M059J (cell line): Measurements from ENCODE around the gene HPSE2. TPM values are rescaled to one million over a fixed set of nuclear protein-coding genes. Genes with fewer than 3 reads are reported as not detected.
A peak's percentile ranks its signal among the peaks of the same experiment; 100 is the strongest.

Source experiments
- DNase-seq: peaks from one replicate; pipeline ENCODE4 v3.0.0-alpha.2; 2012; ENCODE audit warnings: low read depth
- total RNA-seq: library from RNA; depleted of rRNA; stranded (reverse); fragments of >200 nt; shearing (Covaris generic); gene quantifications from 2 replicates; pipeline ENCODE4 v1.2.3, GENCODE V29; 2014

HPSE2 gene
- total RNA-seq, 1 experiment from 2014 or later, result 0.57 TPM

DNA sequence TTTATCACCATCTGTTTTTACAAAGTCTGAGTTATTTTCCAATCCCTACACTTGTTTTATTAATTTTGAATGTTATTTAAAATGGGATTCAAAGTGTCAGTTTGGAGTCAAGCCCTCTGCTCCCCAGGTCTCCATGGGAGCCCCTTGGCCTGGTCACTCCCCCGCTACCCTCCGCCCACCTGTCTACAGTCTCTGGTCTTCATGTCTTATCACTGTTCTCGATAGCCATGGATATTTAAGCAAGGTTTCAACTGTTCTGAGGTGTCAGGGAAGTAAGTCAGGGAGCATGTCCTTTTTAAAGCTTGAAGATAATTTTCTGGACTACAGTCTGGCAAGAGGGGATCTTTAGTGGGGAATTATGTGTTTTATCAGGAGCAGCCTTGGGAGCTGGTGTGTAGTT, 769.8 kb downstream of the HPSE2 start:
- DNase-seq, result no peak

DNA sequence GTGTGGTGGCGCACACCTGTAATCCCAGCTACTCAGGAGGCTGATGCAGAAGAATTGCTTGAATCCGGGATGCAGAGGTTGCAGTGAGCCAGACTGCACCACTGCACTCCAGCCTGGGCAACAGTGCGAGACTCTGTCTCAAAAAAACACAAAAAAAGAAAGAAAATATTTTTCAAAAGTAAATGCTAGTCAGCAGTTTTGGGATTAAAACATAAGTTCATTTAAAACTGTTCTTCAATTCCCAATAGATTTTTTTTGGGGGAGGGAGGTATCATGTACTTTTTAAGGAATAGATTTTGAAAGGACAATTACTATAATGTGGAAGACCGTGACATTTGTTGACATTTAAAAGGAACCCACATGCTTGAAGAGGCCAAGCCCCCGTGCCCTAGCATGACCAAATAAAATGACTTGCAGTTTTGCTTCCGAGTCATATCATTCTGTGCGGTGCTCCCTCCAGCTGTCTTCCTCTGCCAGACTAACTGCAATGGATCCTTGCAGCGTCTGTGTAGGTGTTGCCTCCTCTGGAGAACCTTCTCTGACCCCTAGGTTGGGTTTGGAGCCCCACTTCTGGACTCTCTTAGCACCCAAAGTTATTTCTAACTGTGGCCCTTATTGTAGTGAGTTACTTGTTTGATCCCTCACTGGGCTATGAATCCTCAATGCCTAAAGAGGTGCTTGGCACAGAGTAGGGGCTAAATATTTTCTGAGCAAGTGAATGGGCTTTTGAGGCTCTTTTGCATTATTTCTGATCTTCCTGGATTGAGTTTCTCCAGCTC, 771.5 kb downstream of the HPSE2 start:
- no peak for DNase-seq

DNA sequence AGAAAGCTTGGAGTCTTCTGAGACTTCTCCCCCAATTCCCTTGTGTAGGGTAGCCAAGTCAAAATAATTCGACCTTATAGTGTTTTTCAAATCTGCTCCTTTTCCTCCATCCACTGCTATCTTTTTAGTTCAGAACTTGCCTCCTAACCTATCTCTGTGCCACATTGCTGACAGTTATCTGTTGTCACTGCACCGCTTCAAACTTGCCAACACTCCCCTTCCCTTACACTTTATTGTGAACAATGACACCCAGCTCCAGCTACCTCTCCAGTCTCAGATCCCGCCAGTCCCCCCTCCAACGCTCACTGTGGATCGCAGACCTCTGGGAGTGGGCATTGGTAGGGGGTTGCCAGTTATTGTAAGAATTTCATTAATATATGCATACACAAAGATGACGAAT, 772.6 kb downstream of the HPSE2 start:
- DNase-seq, result no peak

DNA sequence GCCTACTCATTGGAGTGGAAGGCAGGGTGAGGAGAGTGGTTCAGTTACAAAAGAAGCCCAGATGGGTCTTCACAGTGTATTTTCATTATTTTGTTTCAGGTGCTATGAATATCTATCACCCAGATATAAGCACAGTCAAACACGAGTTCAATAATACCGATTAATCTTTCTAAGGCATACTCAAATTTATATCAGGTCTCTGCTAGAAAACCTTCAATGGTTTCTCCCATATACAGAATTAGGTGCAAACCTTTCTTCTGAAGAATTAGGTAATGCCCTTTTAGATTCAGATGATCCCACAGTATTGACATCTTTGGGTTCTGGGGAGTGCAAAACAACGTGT, 774.2 kb downstream of the HPSE2 start:
- no peak for DNase-seq

DNA sequence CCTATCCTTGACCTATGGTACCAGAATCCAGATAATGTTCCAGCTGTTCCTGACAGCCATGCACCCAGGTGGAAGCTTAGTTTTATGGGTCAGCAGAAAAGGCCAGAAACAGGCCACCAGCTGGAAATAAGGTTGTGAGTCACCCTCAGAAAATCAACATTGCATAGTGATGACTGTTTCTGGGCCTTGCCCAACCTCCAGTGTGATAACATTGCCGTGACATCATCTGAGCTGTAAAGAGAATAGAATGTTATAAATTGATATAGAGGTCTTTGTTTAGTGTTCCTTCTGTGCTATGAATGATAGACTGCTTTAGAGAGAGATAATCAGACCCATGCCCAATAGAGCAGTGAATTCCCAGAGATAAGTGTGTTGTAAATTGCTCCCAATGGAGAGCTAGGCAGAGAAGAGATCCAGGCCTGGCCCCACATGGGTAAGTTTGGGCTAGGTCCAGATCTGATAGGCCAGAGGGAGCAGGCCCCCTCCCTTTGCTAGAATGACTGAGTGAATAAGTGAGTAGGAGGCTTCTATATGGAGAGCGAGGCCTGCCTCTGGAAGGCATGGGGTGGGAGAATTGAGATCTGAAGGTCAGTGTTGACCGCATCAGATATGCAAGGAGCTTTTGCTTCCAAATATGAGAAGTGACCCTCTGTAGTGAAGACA, 774.7 kb downstream of the HPSE2 start:
- DNase-seq, result peak; percentile 95

DNA sequence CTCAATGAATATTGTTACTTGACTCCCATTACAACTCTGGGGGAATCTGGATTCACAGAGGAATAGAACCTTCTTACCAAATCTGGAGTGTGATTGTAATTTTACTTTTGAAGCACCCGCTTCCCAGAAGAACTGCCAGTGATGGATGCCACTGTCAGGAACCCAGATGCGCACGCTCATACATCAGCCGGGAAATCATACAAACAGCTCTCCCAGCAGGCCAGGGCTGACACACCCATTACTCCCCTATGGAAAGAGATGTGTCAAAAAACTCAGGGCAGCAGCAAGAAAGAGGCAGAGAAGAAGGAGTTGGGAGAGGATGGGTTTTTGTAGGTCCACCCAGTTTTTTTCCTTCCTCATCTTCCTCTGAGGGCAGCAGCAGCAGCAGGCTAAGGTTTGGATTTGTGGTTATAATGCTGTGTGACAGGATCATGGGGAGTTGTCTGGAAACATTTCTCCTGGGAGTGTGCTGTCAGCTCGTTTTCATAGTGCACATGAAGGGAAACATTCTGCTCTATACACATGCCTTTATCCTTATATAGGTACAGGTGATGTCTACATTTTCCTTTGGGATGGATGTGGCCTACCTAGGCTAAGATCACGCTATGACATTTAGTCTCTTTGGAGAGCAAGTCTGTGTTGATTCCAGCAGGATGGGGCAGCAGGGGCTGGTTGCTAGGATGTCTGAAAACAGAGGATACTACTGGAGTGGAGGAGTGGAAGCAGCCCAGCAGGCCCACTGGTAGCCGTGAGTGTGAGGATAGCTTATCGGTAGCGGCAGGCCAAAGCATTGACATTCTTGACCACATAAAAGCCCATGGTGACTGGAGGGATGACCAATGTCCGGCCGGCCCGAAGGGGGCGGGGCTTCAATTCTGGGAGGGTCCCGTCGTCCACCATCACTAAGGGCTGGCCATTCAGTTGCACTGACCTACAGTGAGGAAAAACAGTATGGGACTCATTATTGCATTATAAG, 776.6 kb downstream of the HPSE2 start:
- DNase-seq, result no peak

DNA sequence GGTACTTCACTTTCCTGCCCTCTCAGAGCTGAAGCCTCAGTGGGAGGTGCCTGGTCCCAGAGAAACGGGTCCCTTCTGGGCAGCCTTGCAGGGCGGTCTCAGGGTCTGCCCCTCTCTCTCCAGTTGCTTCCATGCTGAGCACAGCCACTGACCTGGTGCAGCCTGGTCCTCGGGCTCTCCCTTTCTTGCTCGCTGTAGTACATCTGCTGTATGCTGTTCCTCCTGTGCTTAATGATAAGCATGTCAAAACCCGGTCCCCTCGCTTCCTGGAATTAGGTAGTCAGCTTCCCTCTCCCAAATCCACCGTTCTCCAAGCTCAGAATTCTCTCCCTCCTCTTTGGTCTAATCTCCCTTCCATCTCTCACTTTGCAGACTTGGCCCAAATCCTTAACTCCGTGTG, 777.9 kb downstream of the HPSE2 start:
- DNase-seq, result no peak

DNA sequence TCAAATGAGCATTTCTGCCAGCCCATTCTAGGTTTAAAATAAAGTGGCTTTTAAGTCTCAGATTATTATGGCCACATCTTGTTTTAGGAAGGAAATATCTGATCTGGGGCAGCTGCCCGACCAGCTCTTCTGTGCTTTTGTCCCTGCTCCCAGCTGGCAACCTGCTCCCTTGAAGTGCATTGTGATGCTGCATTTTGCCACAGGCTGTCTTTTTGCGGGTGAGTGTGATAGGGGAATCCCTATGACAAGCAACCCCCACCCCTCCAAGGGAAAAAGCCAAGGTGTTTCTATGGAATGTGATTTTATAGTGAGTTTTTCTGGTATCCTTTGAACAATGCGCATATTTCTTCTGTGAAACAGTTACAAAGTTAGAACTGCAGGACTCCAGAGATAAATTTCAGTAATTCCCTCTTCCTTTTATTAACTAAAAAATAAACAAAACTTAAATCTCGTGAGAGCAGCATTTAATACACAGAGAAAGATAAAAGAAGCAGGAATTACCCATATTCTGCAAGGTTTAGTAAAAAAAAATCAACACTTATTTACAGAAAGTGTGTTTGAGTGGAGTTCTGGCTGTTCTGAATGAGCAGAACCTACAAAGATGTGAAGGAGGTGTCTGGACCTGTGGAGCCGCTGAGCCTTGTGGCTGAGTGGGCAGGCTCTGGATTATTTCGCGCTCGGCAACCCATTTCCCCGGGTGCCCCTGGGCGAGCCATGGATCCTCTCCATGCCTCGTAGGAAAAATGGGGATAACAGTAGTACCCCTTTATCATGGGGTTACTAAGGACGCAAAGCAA, 778.8 kb downstream of the HPSE2 start:
- DNase-seq, result no peak

DNA sequence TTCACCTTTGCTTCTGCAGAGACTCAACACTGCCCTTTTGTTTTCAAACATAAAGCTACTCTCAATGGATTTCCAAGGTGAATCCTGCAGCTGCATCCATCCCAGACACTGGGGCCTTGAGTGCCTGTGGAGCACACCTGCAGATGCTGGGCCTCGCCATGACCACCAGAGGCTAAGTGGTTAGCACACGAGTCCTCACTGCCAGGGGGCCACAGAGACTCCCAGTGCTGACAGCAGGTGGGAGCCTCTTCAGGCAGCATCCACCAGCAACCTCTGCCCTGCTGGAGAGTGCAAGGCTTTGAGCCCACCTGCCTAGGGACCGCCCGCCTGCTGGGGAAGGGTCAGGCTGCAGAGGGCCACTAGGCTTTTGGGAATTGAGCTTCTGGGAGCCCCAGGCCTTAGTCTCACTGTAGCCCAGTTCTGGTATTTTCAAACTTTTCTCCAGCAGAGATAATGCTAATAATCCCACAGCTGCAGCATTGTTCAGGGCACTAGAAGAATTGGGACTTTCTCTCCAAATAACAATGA, 779.5 kb downstream of the HPSE2 start:
- no peak for DNase-seq

DNA sequence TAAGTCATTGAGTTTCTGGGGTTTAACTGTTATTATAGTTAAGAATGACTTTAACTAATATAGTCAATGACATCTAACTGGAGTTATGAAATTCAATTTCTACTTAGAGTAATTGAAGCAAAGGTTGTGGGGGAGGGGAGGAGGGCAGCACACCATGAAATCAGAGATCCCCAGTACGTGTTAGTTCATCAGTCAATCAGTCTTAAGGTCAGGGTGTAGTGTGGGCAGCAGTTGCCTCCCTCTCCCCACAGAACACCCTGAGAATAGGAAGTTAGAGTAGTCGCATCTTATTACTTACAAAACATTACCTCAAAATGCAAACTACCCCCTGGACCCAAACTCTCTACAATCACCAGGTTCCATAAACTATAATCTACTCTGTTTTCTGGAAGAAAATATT, 781.9 kb downstream of the HPSE2 start:
- no peak for DNase-seq

DNA sequence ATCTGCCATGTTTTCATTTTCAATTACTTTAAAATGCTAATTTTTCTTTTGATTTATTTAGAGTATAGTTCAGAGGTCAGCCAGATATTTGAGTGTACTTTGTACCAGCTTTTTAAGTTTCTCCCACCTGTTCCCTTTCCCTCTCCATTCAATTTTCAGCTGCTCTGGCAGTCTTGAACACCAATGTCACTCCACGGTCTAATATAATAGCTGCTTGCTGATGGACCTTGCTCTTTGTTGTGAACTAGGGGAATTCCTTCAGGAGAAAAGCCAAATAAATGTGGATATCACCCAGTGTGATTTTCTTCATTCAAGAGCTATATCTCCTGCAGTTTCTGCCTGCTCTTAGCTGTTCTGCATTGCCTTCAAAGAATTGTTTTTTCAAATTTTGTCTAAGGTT, 785.0 kb downstream of the HPSE2 start:
- DNase-seq, result no peak

DNA sequence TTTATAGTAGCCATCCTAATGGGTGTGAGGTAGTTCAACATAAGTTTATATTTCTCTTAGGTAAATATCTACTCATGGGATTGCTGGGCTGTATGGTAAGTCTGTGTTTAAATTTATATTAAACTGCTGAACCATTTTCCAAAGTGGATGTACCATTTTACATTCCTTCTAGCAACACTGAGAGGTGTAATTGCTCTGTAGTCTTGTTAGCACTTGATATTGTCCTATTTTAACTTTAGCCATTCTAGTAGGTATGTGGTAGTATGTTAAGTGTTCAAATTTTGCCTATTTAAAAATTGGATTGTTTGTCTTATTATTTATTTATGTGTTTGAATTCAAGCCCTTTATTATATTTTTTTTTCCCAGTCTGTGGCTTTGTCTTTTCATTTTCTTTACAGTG, 786.4 kb downstream of the HPSE2 start:
- DNase-seq, result no peak

DNA sequence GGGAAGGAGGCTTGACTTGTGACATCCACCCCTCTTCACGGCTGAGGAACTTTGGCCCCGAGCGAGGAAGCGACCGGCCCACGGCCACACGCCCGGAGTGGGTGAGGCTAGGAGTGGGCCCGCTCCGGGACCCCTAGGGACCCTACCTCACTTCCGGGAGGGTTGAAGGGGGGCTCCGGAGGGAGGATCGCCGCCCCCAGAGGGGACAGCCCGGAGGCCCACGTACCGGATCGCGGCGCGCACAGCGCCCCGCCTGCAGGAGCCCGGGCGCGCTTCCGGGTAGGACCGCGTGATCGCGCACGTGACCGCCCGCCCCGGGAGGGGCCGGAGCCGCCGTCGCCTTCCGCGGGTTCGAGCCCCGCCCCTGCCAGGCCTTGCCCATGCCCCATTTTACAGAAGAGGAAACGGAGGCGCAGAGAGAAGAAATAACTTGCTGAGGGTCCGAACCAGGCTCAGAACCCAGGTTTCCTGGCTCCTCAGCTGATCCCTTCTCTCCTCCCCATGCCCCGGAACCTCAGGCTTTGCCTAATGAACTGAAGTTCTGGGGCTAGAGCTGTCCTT, 788.9 kb downstream of the HPSE2 start, which contains the start of gene HPS1:
Gene HPS1 (minus strand): TSS at position 275 of the 561 bp plus-strand sequence. CDS start 3,695 bp downstream, outside the sequence.
- DNase-seq, result peak; percentile 59

DNA sequence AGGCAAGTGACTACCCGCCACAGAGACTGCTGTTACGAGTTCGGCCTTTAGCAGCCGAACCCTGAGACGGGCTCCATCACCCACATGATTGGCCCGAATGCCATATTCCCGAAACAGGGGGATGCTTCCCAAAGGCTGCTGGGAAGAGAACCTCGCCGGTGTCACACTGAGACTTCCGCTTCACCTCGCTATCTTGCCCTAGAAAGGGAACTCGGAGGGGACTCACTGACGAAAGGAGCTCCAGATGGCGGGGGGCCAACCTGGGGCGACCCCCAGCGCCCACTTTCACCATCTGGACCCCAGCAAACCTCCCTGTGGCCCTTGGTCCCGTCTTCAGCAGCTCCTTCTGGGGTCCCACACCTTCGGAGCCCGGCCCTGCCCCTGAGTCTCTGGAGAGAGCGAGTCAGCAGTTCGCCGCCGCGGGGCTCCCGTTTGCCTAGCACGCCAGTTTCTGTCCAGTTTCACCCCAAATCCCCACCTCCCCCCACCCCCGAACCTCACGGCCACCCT, 789.4 kb downstream of the HPSE2 start:
- peak; percentile 25 for DNase-seq

DNA sequence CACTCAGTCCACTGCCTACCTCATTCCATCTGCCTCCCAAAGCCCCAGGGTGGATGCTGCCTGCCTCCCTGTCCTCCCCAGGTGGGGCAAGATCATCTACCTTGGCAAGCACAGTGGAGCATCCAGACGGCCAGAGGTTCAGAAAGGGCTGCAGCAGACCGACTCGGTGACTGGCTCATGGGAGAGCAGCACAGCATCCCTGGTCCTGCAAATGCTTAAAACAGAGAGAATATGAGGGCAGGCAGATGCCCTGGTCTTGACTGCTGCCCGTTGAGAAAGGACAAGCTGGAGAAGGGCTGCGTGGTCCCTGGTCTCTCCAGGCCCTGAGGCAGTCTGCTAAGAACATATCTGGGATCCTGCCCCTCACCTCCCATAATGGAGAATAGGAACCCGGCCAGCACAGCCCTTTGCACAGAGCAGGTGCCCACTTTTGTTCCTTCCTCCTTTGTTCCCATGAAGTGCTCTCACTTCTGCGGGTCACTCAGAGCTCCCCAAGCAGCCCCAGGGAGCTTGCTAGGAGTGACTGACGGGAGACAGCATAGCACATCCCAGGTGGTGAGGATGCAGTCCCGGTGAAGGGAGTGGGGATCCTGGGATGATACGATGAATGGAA, 790.3 kb downstream of the HPSE2 start:
- no peak for DNase-seq

DNA sequence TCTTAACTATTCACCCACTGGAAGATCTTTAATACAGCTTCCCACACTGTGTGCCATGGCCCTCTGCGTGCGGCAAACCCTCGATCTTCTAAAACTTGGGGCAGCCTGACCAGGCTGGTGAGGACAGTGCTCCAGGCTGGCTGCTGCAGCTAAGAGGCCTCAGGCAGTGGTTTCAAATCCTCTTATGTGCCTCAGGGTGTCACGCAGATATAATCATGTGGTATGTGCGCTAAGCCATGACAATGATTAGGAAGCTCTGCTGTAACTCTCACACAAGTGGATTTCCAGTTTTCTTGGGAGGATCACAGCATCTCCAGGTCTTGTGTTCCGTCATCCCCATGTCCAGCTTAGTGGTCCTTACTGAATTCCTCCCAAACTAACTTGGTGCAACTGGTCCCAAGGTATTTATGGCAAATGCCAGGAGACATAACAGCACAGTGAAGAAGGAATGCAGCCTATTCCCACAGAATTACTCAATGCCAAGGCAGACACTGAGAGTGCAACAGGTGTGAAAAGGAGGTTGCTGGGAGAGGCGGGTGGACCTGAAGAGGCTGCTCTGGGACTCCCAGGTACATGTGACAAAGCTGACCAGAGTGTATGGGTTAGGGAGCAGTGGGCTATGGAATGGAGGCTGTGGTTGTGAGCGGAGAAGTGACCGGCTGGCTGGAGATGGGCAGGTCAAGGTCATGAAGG, 791.2 kb downstream of the HPSE2 start:
- DNase-seq, result no peak

DNA sequence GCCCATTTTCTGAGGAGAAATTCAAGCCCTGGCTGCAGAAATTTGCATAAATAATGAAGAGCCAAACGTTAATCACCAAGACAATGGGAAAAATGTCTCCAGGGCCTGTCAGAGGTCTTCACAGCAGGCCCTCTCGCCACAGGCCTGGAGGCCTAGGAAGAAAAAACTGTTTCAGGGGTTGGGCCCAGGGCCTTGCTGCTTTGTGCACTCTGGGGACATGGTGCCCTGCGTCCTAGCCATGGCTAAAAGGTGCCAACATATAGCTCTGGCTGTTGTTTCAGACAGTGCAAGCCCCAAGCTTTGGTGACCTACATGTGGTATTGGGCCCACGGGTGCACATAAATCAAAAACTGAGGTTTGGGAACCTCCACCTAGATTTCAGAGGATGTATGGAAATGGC, 796.9 kb downstream of the HPSE2 start:
- no peak for DNase-seq

DNA sequence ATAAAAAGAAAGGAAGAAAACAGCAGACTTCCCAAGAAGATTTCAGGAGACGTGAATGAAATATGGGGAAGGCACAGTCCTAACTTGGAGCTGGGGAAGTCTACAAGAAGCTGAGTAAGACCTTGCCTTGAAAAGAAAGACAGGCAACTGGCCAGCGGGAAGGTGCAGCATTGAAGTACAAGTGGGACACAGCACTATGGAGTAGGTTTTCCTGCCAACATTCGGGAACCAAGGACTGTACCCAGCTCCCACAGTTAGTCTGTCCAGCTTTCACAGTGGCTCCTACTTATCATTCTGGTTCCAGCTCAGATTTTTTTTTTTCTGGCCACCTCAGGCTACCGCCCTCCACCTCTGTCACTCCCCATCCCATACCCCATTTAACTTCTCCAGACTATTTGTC, 798.9 kb downstream of the HPSE2 start:
- no peak for DNase-seq

DNA sequence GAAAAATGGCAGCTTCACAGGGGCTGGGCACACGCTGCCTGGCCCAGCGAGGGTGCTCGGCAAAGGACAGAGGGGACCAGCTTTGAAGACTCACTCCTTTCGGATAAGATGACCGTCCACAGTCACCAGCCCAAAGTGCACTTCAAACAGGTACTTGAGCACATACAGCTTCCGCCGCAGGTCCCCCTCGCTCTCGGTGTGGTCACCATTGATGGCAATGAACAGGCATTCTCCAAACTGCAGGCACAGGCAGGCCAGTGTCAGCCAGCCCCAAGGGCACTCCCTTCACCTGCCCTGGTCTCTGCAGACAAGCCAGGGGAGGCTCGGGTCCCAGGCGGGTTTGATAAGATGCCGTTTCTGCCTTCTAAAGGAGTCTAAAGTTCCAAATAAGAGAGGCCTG, 800.5 kb downstream of the HPSE2 start:
- no peak for DNase-seq
